AG09309 (cell line): ENCODE measurements around the gene TRERF1.

Source experiments
- DNase-seq: peaks from one replicate; pipeline ENCODE4 v3.0.0-alpha.2; 2010; ENCODE audit warnings: low read depth
- H3K4me3 ChIP-seq: 2 replicates; pipeline ENCODE4 v1.5.1; 2011; ENCODE audit warnings: mild to moderate bottlenecking, low read depth, low read length, moderate library complexity; ENCODE audit not compliant: control insufficient read depth
- CTCF ChIP-seq: IDR thresholded peaks from 2 replicates; pipeline ENCODE4 v1.5.1; 2011; ENCODE audit warnings: mild to moderate bottlenecking, low read depth, low read length, inconsistent platforms; ENCODE audit not compliant: insufficient read depth, control insufficient read depth; ENCODE audit errors: missing control alignments

The TRERF1 gene

DNA sequence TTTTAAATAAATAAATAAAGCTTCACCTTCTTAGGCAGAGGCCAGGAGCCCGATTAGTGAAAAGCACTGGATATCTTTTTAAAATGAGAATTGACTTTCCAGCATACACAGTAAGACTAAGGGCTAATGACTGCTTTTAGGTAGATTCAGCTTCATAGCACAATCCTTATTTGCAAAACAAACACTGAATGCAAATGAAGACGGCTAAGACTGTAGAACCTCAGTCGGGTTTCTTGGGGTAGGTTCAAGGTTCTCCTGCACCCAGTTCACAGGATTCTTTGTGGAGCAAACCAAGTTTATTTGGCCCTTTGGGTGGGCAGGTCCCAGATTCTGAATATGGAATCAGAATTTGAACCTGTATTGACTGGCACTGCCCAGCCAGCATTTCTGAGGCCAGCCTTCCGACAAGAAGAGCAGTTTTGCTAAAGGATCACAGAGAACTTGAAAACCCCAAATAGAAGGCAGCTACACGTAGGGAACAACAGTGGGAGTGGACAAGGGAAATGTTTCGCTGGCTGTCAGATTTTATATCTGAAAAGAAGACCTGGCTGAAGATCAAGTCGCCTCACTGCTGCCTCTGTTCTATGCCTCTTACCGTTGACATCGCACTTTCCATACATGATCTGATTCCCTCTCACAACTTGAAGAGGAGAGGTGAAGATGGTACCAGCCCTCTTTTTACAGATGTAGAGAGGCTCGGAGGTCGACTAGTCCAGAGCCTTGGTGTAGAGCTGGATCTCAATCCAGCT is 8.2 kb downstream of the TRERF1 start:
- DNase-seq: no peak
- H3K4me3 ChIP-seq: no peak overlapping the region
- no peak for TF ChIP-seq CTCF

GRCh38 chr6:42441697-42442081 is 10.0 kb downstream of the TRERF1 start:
- no peak for TF ChIP-seq CTCF
- H3K4me3 ChIP-seq: no peak overlapping the region
- DNase-seq: no peak

GRCh38 chr6:42440778-42441696 is 10.7 kb downstream of the TRERF1 start:
- no peak for TF ChIP-seq CTCF
- no peak overlapping the region; the same call in 1 of the 2 replicates for H3K4me3 ChIP-seq
- DNase-seq: no peak

DNA sequence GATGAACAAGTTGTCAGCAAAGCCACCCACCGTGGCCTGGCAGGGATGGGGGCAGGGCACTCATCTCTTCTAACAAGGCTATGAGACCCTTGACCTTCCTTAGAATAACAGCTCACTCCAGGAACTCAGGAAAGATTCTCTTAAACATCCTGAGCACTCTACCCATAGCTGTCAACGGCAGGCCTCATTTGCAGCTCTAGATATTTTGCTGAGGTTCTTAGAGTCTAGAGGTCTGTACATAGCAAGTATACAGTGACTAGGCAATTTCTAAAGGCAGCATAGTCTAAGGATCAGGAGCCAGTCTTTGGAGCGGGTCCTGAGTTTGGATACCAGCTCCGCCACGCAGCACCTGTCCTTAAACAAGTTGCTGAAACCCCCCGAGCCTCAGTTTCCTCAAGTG is 11.7 kb downstream of the TRERF1 start:
- TF ChIP-seq CTCF: no peak
- DNase-seq: no peak
- H3K4me3 ChIP-seq: no peak overlapping the region

- no peak overlapping the region for H3K4me3 ChIP-seq
- no peak for TF ChIP-seq CTCF
- no peak for DNase-seq
These were observed 14.9 kb downstream of the TRERF1 start for GRCh38 chr6:42436825-42437224.

- DNase-seq: no peak
- no peak for TF ChIP-seq CTCF
These were observed 17.5 kb downstream of the TRERF1 start for GRCh38 chr6:42434237-42434636.

More at GRCh38 chr6:42434237-42434636, 17.5 kb downstream of the TRERF1 start:
- no peak overlapping the region for H3K4me3 ChIP-seq
